Adrenal gland (tissue), 5 donors: ENCODE measurements around the gene PRRT2.

Experiments used
- CTCF ChIP-seq, 6 experiments: fragments of 450-650 bp in 4 of 6; fragments of 200-600 bp in 2 of 6; sonication (generic) in 1 of 6; IDR thresholded peaks; 1 replicate in 5 of 6; 2 replicates in 1 of 6; pipeline versions ENCODE4 v1.5.1 to v1.8.0; 2016 to 2021; ENCODE audit warnings: antibody characterized with exemption in 6 of 6, mild to moderate bottlenecking in 2 of 6, moderate library complexity in 1 of 6
- POLR2A ChIP-seq, 2 donors: fragments of 450-650 bp; IDR thresholded peaks; one replicate each; pipeline ENCODE4 v1.6.1; 2017; ENCODE audit warnings: antibody characterized with exemption in 2 of 2, mild to moderate bottlenecking in 2 of 2, moderate library complexity in 1 of 2
- donor health status: DM: no; HTN: no; CAD: no.

- no peak for TF ChIP-seq CTCF (IDR thresholded peaks at IDR 0.05)
- no peak for TF ChIP-seq POLR2A (IDR thresholded peaks at IDR 0.05)
Observed at GRCh38 chr16:29769507-29769906, 42.5 kb upstream of the PRRT2 start.
